ENCODE results near the gene KLHL33.

The KLHL33 gene

GRCh38 chr14:20381341-20381740 is 54.6 kb downstream of the KLHL33 start:
- Histone ChIP-seq H3K36me3 (replicated peaks; ENCODE audit: insufficient read depth, low read length) (no peaks in the 10 kb centered on the region), H4K20me1 (ENCODE audit: insufficient read depth, low read length) (no peaks in the 10 kb centered on the region), H3K9me2 (replicated peaks; ENCODE audit: insufficient read depth, low read length) (no peaks in the 10 kb centered on the region), H3K27me3 (replicated peaks; ENCODE audit: insufficient read depth, low read length) (no peaks in the 10 kb centered on the region), H3K27ac (ENCODE audit: low read length) (no peak overlapping the region), H3K4me1 (ENCODE audit: low read length) (no peaks in the 10 kb centered on the region), H3K9me3 (replicated peaks; ENCODE audit: insufficient read depth, low read length) (no peaks in the 10 kb centered on the region), H3F3A (ENCODE audit: insufficient read depth, low read length) (no peaks in the 10 kb centered on the region), H3K4me2 (ENCODE audit: low read depth, low read length) (no peak overlapping the region), H3K79me2 (ENCODE audit: low read length) (no peaks in the 10 kb centered on the region), H2AFZ (ENCODE audit: low read length) (no peak overlapping the region), H3K9ac (ENCODE audit: low read length) (no peak overlapping the region), H3K4me3 (ENCODE audit: low read length) (no peak overlapping the region)
- no peak for DNase-seq
- TF ChIP-seq EZH2phosphoT487 (IDR thresholded peaks at IDR 0.05; ENCODE audit: low read length) (no peak), EZH2 (optimal IDR thresholded peaks at IDR 0.05; ENCODE audit: low read depth, low read length) (no peak)
- TF ChIP-seq, protein P1, sequence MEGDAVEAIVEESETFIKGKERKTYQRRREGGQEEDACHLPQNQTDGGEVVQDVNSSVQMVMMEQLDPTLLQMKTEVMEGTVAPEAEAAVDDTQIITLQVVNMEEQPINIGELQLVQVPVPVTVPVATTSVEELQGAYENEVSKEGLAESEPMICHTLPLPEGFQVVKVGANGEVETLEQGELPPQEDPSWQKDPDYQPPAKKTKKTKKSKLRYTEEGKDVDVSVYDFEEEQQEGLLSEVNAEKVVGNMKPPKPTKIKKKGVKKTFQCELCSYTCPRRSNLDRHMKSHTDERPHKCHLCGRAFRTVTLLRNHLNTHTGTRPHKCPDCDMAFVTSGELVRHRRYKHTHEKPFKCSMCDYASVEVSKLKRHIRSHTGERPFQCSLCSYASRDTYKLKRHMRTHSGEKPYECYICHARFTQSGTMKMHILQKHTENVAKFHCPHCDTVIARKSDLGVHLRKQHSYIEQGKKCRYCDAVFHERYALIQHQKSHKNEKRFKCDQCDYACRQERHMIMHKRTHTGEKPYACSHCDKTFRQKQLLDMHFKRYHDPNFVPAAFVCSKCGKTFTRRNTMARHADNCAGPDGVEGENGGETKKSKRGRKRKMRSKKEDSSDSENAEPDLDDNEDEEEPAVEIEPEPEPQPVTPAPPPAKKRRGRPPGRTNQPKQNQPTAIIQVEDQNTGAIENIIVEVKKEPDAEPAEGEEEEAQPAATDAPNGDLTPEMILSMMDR (IDR thresholded peaks at IDR 0.05; ENCODE audit: low read length), result no peak

GRCh38 chr14:20380681-20381080 is 55.3 kb downstream of the KLHL33 start:
- Histone ChIP-seq H3K9me3 (replicated peaks; ENCODE audit: insufficient read depth, low read length) (no peaks in the 10 kb centered on the region), H4K20me1 (ENCODE audit: insufficient read depth, low read length) (no peaks in the 10 kb centered on the region), H3K4me3 (ENCODE audit: low read length) (no peak overlapping the region), H3K27ac (ENCODE audit: low read length) (no peak overlapping the region), H3K27me3 (replicated peaks; ENCODE audit: insufficient read depth, low read length) (no peaks in the 10 kb centered on the region), H3K4me1 (ENCODE audit: low read length) (no peaks in the 10 kb centered on the region), H3F3A (ENCODE audit: insufficient read depth, low read length) (no peaks in the 10 kb centered on the region), H3K9me2 (replicated peaks; ENCODE audit: insufficient read depth, low read length) (no peaks in the 10 kb centered on the region), H3K79me2 (ENCODE audit: low read length) (no peaks in the 10 kb centered on the region), H3K36me3 (replicated peaks; ENCODE audit: insufficient read depth, low read length) (no peaks in the 10 kb centered on the region), H2AFZ (ENCODE audit: low read length) (no peak overlapping the region), H3K9ac (ENCODE audit: low read length) (no peak overlapping the region), H3K4me2 (ENCODE audit: low read depth, low read length) (no peak overlapping the region)
- no peak for DNase-seq
- TF ChIP-seq EZH2 (optimal IDR thresholded peaks at IDR 0.05; ENCODE audit: low read depth, low read length), result no peak

DNA sequence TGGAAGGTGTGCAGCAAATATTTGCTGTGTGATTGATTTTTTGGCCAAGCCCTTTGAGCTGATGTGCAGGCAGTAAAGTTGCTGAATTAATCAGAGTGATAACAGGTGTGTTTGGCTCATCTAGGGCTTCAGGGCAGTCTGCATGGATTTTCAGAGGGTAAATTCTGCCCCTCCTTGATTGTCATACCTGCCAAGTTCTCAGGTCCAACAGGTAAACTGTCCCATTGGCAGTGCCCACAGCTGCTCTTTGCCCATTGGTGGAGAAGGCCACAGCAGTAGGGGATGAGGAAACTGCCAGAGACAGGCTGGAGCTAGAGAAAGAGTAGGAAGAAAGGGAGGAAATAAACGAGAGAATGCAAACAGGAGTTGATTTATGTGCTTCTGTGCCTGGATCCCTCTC is 56.2 kb downstream of the KLHL33 start:
- Histone ChIP-seq H4K20me1 (ENCODE audit: insufficient read depth, low read length) (no peaks in the 10 kb centered on the region), H3K4me1 (ENCODE audit: low read length) (no peaks in the 10 kb centered on the region), H3K36me3 (replicated peaks; ENCODE audit: insufficient read depth, low read length) (no peaks in the 10 kb centered on the region), H3K9me3 (replicated peaks; ENCODE audit: insufficient read depth, low read length) (no peaks in the 10 kb centered on the region), H3K79me2 (ENCODE audit: low read length) (no peaks in the 10 kb centered on the region), H3K27ac (ENCODE audit: low read length) (no peak overlapping the region), H2AFZ (ENCODE audit: low read length) (no peak overlapping the region), H3K9me2 (replicated peaks; ENCODE audit: insufficient read depth, low read length) (no peaks in the 10 kb centered on the region), H3K27me3 (replicated peaks; ENCODE audit: insufficient read depth, low read length) (no peaks in the 10 kb centered on the region), H3K4me2 (ENCODE audit: low read depth, low read length) (no peak overlapping the region), H3K4me3 (ENCODE audit: low read length) (no peak overlapping the region), H3K9ac (ENCODE audit: low read length) (no peak overlapping the region), H3F3A (ENCODE audit: insufficient read depth, low read length) (no peaks in the 10 kb centered on the region)
- no peak for DNase-seq
- TF ChIP-seq EZH2 (optimal IDR thresholded peaks at IDR 0.05; ENCODE audit: low read depth, low read length), result no peak
- no peak for TF ChIP-seq EZH2phosphoT487 (IDR thresholded peaks at IDR 0.05; ENCODE audit: low read length)
- TF ChIP-seq, protein P1 (IDR thresholded peaks at IDR 0.05; ENCODE audit: low read length), result no peak

GRCh38 chr14:20377171-20377570 is 58.8 kb downstream of the KLHL33 start:
- Histone ChIP-seq H3K9ac (ENCODE audit: low read length) (no peak overlapping the region), H3K79me2 (ENCODE audit: low read length) (no peaks in the 10 kb centered on the region), H3K27me3 (replicated peaks; ENCODE audit: insufficient read depth, low read length) (no peaks in the 10 kb centered on the region), H3K4me2 (ENCODE audit: low read depth, low read length) (no peak overlapping the region), H3K36me3 (replicated peaks; ENCODE audit: insufficient read depth, low read length) (no peaks in the 10 kb centered on the region), H4K20me1 (ENCODE audit: insufficient read depth, low read length) (no peaks in the 10 kb centered on the region), H3K9me2 (replicated peaks; ENCODE audit: insufficient read depth, low read length) (no peaks in the 10 kb centered on the region), H3K27ac (ENCODE audit: low read length) (no peak overlapping the region), H3K4me1 (ENCODE audit: low read length) (no peaks in the 10 kb centered on the region), H3K9me3 (replicated peaks; ENCODE audit: insufficient read depth, low read length) (no peaks in the 10 kb centered on the region), H2AFZ (ENCODE audit: low read length) (no peak overlapping the region), H3K4me3 (ENCODE audit: low read length) (no peak overlapping the region), H3F3A (ENCODE audit: insufficient read depth, low read length) (no peaks in the 10 kb centered on the region)
- no peak for DNase-seq
- TF ChIP-seq, protein P1 (IDR thresholded peaks at IDR 0.05; ENCODE audit: low read length), result no peak
- TF ChIP-seq EZH2phosphoT487 (IDR thresholded peaks at IDR 0.05; ENCODE audit: low read length), result no peak
- TF ChIP-seq EZH2 (optimal IDR thresholded peaks at IDR 0.05; ENCODE audit: low read depth, low read length), result no peak

All from MM.1S (cell line).